Cardiac fibroblast (primary cell): ENCODE results near the gene PPM1J.

ENCODE experiments used
- DNase-seq, 2 donors: peaks; one replicate each; pipeline versions ENCODE4 v3.0.0 to v3.0.0-alpha.2; 2010; ENCODE audit warnings: low read depth in 2 of 2
- H3K4me3 ChIP-seq, 2 donors: replicated peaks in 1 of 2; 1 replicate in 1 of 2; 2 replicates in 1 of 2; pipeline ENCODE4 v1.5.1; 2011; ENCODE audit warnings: low read depth in 2 of 2, low read length in 2 of 2, mild to moderate bottlenecking in 2 of 2, moderate library complexity in 1 of 2
- CTCF ChIP-seq: IDR thresholded peaks from one replicate; pipeline ENCODE4 v1.5.1; 2011; ENCODE audit warnings: low read depth, mild to moderate bottlenecking, low read length, inconsistent platforms

The PPM1J gene

GRCh38 chr1:112712701-112713128 lies 2.4 kb downstream of the PPM1J start:
- no peak overlapping the region for H3K4me3 ChIP-seq
- no peak for TF ChIP-seq CTCF
- DNase-seq: no peak

DNA sequence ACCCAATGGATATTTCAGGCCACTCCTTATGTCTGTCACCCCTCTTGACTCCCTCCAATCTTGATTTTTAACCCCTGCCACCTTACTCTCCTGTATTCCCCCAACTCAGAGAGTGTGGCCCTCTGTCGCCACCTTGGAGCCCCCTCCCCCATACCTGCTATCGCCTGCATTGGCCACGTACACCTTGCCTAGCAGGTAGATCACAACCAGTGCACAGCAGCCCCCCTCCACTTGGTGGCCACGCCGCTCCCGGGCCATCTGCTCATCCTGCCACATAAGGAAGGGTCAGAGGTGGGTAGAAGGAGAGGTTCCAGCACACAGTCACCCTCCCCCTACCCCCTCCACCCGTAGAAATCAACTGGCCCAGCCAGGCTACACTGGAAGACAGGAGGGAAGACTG lies 2.9 kb downstream of the PPM1J start:
- DNase-seq: no peak
- no peak overlapping the region for H3K4me3 ChIP-seq
- TF ChIP-seq CTCF: no peak

DNA sequence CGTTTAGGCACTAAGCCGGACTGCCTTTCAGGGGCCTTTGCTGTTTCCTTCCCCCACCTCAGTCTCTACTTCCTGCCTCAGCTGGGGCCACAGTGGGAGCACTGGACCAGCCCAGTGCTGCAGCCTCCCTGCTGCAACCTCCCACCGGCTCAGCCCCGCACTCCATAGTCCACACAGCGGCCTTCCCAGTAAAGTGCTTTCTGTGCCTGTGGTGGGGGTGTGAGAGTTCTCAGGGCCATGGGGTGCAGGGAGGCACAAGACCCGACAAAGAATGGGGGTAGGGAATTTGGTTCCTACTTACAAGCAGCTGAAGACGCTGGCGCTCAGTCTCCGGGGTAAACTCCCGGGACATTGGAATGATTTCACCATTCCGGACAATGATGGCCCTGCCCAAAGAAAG lies 3.5 kb downstream of the PPM1J start:
- no peak overlapping the region for H3K4me3 ChIP-seq
- DNase-seq: no peak
- TF ChIP-seq CTCF: no peak

- no peak overlapping the region for H3K4me3 ChIP-seq
- DNase-seq: no peak
- no peak for TF ChIP-seq CTCF
These were observed 4.1 kb downstream of the PPM1J start for GRCh38 chr1:112711041-112711440.

DNA sequence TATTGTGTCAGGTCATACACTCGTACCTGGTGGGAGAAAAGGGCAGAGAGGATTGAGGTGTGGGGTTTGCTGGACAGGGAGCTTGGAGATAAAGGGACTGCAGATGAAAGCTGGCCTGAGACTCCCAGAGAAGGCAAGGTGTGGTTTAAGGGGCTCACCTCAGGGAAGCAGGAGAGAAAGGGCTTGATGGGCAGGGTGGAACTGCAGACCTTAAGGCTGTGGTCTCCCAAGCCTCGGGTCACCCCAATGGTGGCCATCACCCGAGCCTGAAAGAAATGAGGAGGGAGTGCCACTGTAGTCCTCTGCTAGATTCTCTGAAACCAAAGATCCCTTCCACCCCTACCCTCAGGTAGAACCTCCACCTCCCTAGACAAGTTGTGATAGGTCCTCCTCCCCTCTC lies 4.5 kb downstream of the PPM1J start:
- no peak for TF ChIP-seq CTCF
- no peak for DNase-seq
- H3K4me3 ChIP-seq: no peak overlapping the region

GRCh38 chr1:112710159-112710558 lies 5.0 kb downstream of the PPM1J start:
- H3K4me3 ChIP-seq: no peak overlapping the region
- TF ChIP-seq CTCF: no peak
- no peak for DNase-seq

DNA sequence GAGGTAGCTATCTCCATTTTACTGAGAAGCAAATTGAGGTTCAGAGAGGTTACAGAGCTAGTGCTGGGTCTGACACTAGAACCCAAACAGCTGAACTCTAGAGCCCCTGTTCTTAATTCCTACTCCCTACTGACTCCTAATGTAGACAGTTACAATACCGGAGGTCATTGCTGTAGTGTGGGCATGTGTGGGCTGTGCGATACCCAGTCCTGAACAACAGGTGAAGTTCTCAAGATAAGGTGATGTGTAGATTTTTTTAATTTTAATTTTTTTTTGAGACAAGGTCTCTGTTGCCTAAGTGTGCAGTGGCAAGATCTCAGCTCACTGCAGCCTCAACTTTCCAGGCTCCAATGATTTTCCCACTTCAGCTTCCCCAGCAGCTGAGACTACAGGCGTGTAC lies 6.6 kb downstream of the PPM1J start:
- TF ChIP-seq CTCF: no peak
- no peak for DNase-seq
- H3K4me3 ChIP-seq: no peak overlapping the region
